ENCODE results near the gene SNAPIN.
"Not testable (repeated sequence)": the region's sequence is repeated elsewhere in the genome, so short reads cannot be mapped to it uniquely, and the experiment has no call there.

DNA sequence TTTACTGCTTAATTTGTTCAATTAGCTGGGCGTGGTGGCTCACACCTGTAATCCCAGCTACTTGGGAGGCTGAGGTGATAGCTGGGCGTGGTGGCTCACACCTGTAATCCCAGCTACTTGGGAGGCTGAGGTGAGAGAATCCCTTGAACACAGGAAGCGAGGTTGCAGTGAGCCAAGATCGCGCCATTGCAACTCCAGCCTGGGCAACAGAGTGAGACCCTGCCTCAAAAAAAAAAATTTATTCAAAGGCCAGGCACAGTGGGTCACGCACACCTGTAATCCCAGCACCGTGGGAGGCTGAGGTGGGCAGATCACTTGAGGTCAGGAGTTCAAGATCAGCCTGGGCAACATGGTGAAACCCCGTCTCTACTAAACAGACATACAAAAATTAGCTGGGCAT is 10.2 kb downstream of the SNAPIN start:
- TF ChIP-seq, protein P1, sequence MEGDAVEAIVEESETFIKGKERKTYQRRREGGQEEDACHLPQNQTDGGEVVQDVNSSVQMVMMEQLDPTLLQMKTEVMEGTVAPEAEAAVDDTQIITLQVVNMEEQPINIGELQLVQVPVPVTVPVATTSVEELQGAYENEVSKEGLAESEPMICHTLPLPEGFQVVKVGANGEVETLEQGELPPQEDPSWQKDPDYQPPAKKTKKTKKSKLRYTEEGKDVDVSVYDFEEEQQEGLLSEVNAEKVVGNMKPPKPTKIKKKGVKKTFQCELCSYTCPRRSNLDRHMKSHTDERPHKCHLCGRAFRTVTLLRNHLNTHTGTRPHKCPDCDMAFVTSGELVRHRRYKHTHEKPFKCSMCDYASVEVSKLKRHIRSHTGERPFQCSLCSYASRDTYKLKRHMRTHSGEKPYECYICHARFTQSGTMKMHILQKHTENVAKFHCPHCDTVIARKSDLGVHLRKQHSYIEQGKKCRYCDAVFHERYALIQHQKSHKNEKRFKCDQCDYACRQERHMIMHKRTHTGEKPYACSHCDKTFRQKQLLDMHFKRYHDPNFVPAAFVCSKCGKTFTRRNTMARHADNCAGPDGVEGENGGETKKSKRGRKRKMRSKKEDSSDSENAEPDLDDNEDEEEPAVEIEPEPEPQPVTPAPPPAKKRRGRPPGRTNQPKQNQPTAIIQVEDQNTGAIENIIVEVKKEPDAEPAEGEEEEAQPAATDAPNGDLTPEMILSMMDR (IDR thresholded peaks at IDR 0.05; ENCODE audit: low read length): not testable (repeated sequence)
- not testable (repeated sequence) for TF ChIP-seq EZH2 (IDR thresholded peaks at IDR 0.05; ENCODE audit: borderline replicate concordance, low read length)
